Effector CD8-positive, alpha-beta T cell (primary cell): Measurements from ENCODE around the gene LTBP1.

ENCODE experiments used
- DNase-seq: peaks from one replicate; lab custom pipeline; 2025; lab: John Stamatoyannopoulos, UW

The LTBP1 gene

GRCh38 chr2:32932825-32933755, 13.7 kb upstream of the LTBP1 start:
- no peak for DNase-seq

GRCh38 chr2:32933756-32934095, 13.0 kb upstream of the LTBP1 start:
- DNase-seq, result no peak

GRCh38 chr2:32937602-32938448, 8.9 kb upstream of the LTBP1 start:
- DNase-seq, result no peak

GRCh38 chr2:32938934-32939333, 7.8 kb upstream of the LTBP1 start:
- no peak for DNase-seq

GRCh38 chr2:32940316-32940997, 6.3 kb upstream of the LTBP1 start:
- DNase-seq, result no peak

GRCh38 chr2:32941944-32942690, 4.6 kb upstream of the LTBP1 start:
- DNase-seq, result no peak

GRCh38 chr2:32942793-32943485, 3.8 kb upstream of the LTBP1 start:
- no peak for DNase-seq

- DNase-seq, result no peak
These were observed 1.5 kb upstream of the LTBP1 start for GRCh38 chr2:32945286-32945685.

GRCh38 chr2:32947076-32947483, 327 bp downstream of the LTBP1 start:
- no peak for DNase-seq

GRCh38 chr2:32947484-32948143, 861 bp downstream of the LTBP1 start:
- no peak for DNase-seq

GRCh38 chr2:32948266-32948665, 1.5 kb downstream of the LTBP1 start:
- no peak for DNase-seq

GRCh38 chr2:32949260-32949659, 2.5 kb downstream of the LTBP1 start:
- no peak for DNase-seq

GRCh38 chr2:32951672-32952071, 4.9 kb downstream of the LTBP1 start:
- DNase-seq, result no peak

- DNase-seq, result no peak
These were observed 6.2 kb downstream of the LTBP1 start for GRCh38 chr2:32952761-32953476.

- no peak for DNase-seq
These were observed 7.5 kb downstream of the LTBP1 start for GRCh38 chr2:32954206-32954605.

GRCh38 chr2:32958821-32959220, 12.1 kb downstream of the LTBP1 start:
- no peak for DNase-seq

- no peak for DNase-seq
These were observed 13.5 kb downstream of the LTBP1 start for GRCh38 chr2:32960238-32960637.

- no peak for DNase-seq
These were observed 14.1 kb downstream of the LTBP1 start for GRCh38 chr2:32960647-32961403.

GRCh38 chr2:32962690-32963089, 15.9 kb downstream of the LTBP1 start:
- DNase-seq, result no peak
